Prostate gland (tissue), 2 donors: Measurements from ENCODE around the gene BNC2.

Source experiments
- POLR2AphosphoS5 ChIP-seq: sonication (generic); formaldehyde crosslinking; IDR thresholded peaks from one replicate; pipeline ENCODE4 v1.6.1; 2017; ENCODE audit warnings: antibody characterized with exemption
- TF ChIP-seq, protein P1 (sequence below), 4 experiments: fragments of 200-600 bp in 2 of 4; fragments of 450-650 bp in 2 of 4; sonication (generic) in 2 of 4; IDR thresholded peaks; 1 replicate in 3 of 4; 2 replicates in 1 of 4; pipeline ENCODE4 v1.5.1; 2016 to 2019; ENCODE audit warnings: antibody characterized with exemption in 4 of 4, mild to moderate bottlenecking in 2 of 4, moderate library complexity in 2 of 4

GRCh38 chr9:16755467-16756160 is 114.9 kb downstream of the BNC2 start:
- TF ChIP-seq, protein P1, sequence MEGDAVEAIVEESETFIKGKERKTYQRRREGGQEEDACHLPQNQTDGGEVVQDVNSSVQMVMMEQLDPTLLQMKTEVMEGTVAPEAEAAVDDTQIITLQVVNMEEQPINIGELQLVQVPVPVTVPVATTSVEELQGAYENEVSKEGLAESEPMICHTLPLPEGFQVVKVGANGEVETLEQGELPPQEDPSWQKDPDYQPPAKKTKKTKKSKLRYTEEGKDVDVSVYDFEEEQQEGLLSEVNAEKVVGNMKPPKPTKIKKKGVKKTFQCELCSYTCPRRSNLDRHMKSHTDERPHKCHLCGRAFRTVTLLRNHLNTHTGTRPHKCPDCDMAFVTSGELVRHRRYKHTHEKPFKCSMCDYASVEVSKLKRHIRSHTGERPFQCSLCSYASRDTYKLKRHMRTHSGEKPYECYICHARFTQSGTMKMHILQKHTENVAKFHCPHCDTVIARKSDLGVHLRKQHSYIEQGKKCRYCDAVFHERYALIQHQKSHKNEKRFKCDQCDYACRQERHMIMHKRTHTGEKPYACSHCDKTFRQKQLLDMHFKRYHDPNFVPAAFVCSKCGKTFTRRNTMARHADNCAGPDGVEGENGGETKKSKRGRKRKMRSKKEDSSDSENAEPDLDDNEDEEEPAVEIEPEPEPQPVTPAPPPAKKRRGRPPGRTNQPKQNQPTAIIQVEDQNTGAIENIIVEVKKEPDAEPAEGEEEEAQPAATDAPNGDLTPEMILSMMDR (IDR thresholded peaks at IDR 0.05): no peak
- no peak for TF ChIP-seq POLR2AphosphoS5
